SK-N-SH (cell line): ENCODE results near the gene HDAC4.

Experiments used
- EP300 ChIP-seq, 2 experiments: IDR thresholded peaks; 2 replicates each; pipeline versions ENCODE4 v1.4.0 to v1.6.1; 2012; ENCODE audit warnings: borderline replicate concordance in 1 of 2, low read depth in 1 of 2, low read length in 1 of 2
- FOXM1 ChIP-seq: IDR thresholded peaks from 2 replicates; pipeline ENCODE4 v1.4.0; 2012; ENCODE audit warnings: low read depth, mild to moderate bottlenecking
- GABPA ChIP-seq: IDR thresholded peaks from 2 replicates; pipeline ENCODE4 v1.4.0; 2012; ENCODE audit warnings: low read depth, mild to moderate bottlenecking
- NRF1 ChIP-seq: IDR thresholded peaks from 2 replicates; pipeline ENCODE4 v1.6.1; 2012; ENCODE audit warnings: low read depth, mild to moderate bottlenecking, low read length
- TF ChIP-seq, protein P1 (sequence below): fragments of 200-600 bp; sonication (generic); IDR thresholded peaks from 2 replicates; pipeline ENCODE4 v1.6.1; 2017; ENCODE audit warnings: antibody characterized with exemption, mild to moderate bottlenecking, moderate library complexity
- TF ChIP-seq, protein P2 (sequence below): IDR thresholded peaks from 2 replicates; pipeline ENCODE4 v1.4.0; 2012; ENCODE audit warnings: low read depth, borderline replicate concordance

DNA sequence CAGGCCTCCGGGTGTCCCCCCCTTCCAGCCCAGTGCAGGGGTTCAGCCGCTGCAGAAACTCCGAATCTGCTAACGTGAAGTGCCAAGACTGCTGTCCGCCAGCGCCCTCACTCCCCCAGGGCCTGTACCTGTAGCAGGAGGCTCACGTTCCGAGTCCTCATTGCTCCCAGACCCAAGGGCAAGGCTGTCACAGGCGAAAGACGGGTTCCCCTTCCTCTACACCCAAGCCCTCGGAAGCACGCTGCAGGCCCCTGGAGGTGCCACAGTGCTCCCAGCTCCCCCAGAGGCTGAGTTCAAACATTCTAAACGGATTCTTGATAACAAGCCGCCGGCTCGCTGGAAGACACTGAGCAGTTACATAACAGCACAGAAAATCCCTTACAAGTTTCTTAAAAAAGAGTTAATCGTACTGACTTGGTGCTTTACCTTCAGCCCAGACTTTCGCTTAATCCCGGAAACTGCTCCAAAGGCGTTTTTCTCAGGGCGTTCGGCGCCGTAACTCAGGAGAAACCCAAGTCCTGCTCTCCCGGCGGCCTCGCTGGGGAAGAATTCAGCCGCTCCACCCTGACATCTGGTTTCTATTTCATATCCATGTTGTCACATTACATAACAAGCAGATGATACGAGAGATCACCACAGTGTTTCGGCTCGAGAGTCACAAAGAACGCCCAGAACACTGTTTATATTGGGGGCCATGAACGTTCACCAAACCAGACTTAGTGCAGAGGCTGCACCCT is 92.0 kb downstream of the HDAC4 start:
- TF ChIP-seq GABPA, result no peak
- TF ChIP-seq, protein P1, sequence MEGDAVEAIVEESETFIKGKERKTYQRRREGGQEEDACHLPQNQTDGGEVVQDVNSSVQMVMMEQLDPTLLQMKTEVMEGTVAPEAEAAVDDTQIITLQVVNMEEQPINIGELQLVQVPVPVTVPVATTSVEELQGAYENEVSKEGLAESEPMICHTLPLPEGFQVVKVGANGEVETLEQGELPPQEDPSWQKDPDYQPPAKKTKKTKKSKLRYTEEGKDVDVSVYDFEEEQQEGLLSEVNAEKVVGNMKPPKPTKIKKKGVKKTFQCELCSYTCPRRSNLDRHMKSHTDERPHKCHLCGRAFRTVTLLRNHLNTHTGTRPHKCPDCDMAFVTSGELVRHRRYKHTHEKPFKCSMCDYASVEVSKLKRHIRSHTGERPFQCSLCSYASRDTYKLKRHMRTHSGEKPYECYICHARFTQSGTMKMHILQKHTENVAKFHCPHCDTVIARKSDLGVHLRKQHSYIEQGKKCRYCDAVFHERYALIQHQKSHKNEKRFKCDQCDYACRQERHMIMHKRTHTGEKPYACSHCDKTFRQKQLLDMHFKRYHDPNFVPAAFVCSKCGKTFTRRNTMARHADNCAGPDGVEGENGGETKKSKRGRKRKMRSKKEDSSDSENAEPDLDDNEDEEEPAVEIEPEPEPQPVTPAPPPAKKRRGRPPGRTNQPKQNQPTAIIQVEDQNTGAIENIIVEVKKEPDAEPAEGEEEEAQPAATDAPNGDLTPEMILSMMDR, result no peak
- TF ChIP-seq, protein P2, sequence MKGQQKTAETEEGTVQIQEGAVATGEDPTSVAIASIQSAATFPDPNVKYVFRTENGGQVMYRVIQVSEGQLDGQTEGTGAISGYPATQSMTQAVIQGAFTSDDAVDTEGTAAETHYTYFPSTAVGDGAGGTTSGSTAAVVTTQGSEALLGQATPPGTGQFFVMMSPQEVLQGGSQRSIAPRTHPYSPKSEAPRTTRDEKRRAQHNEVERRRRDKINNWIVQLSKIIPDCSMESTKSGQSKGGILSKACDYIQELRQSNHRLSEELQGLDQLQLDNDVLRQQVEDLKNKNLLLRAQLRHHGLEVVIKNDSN, result no peak
- TF ChIP-seq NRF1, result no peak
- no peak for TF ChIP-seq FOXM1
- TF ChIP-seq EP300 (IDR thresholded peaks at IDR 0.05; ENCODE audit: borderline replicate concordance in 1 of 2, low read depth in 1 of 2, low read length in 1 of 2), result peak in 1 of 2 experiments; percentile 46; a peak in 1 of 4 replicates
